Activated CD4-positive, alpha-beta memory T cell treated with anti-CD3 and anti-CD28 coated beads for 36 hours (primary cell): ENCODE measurements around the gene ULK3. TPM values are rescaled to one million over a fixed set of nuclear protein-coding genes. Genes with fewer than 3 reads are reported as not detected.

Experiments
- CTCF ChIA-PET: fragments of 350-600 bp; sonication (Branson Sonifier 250); formaldehyde crosslinking; loops from one replicate; lab custom pipeline; 2021; ENCODE audit warnings: antibody characterized with exemption, inconsistent platforms; lab: Charles Lee
- POLR2A ChIA-PET: fragments of 350-600 bp; sonication (Branson Sonifier 250); formaldehyde crosslinking; loops from one replicate; lab custom pipeline; 2021; ENCODE audit warnings: antibody characterized with exemption; lab: Charles Lee
- DNase-seq: peaks from one replicate; pipeline ENCODE4 v3.0.0-alpha.2; 2020
- H3K27ac Mint-ChIP-seq: one replicate; pipeline ENCODE4 v1.8.0; 2021; ENCODE audit warnings: mixed read lengths
- H3K27me3 Mint-ChIP-seq: one replicate; pipeline ENCODE4 v1.8.0; 2021; ENCODE audit warnings: mixed read lengths
- H3K36me3 Mint-ChIP-seq: one replicate; pipeline ENCODE4 v1.8.0; 2021; ENCODE audit warnings: mixed read lengths
- H3K4me1 Mint-ChIP-seq: one replicate; pipeline ENCODE4 v1.8.0; 2021; ENCODE audit warnings: low read depth, mixed read lengths
- H3K4me3 Mint-ChIP-seq: one replicate; pipeline ENCODE4 v1.8.0; 2021; ENCODE audit warnings: mild to moderate bottlenecking, mixed read lengths
- H3K9me3 Mint-ChIP-seq: one replicate; pipeline ENCODE4 v1.8.0; 2021; ENCODE audit warnings: mixed read lengths
- intact Hi-C: fragments of 100-400 bp; cut with micrococcal nuclease; formaldehyde crosslinking; loops from one replicate; pipeline ENCODE4 v1.15.1; 2023
- total RNA-seq, 2 experiments: library from RNA; stranded (reverse); gene quantifications; one replicate each; pipeline ENCODE4 v1.2.3, GENCODE V29; 2021

Gene ULK3
- total RNA-seq, 2 experiments from 2014 or later, result 51.4 to 57.6 TPM

DNA sequence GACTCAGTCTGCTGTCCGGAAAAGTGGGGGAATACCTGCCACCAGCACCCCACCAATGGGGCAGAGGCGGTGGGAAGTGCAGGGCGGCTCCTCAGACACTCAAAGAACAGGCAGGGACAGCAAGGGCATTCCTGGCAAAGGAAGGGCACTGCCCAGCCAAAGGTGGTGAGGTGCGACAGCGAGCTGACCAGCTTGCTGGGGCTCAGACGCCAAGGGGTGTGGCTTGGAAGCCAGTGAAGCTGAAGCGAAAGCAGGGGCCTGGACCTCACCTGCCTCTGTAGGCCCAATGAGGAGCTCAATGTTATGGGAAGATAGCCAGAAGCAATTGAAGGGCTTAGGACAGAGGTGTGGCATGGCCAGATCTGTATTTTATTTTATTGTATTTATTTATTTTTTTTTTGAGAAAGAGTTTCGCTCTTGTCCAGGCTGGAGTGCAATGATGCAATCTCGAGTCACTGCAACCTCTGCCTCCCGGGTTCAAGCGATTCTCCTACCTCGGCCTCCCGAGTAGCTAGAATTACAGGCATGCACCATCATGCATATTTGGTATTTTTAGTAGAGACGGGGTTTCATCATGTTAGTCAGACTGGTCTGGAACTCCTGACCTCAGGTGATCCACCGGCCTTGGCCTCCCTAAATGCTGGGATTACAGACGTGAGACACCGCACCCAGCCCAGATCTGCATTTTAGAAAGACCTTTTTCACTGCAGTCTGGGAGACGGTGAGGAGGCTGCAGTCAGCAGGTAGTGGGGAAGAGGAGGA lies 34.7 kb downstream of the ULK3 start:
- POLR2A ChIA-PET, result interaction anchor here (0.6 to 1.2 kb wide), 5 partner anchors 22 to 99 kb away, joined by 3 to 7 read pairs (median 3); partner anchors contain the start of genes CSK and FAM219B
- Mint-ChIP-seq H3K27ac (peak overlapping the region; percentile 52), H3K9me3 (no peaks in the 10 kb centered on the region), H3K4me1 (peaks cover 10% of the 10 kb centered on the region), H3K36me3 (peaks cover 9% of the 10 kb centered on the region), H3K4me3 (no peak overlapping the region), H3K27me3 (no peaks in the 10 kb centered on the region)
- CTCF ChIA-PET, result interaction anchor here (0.9 to 3.7 kb wide), 5 partner anchors 9 to 93 kb away, joined by 3 to 18 read pairs (median 6); no protein-coding TSS in a partner anchor
- intact Hi-C loops, result no loop called here
- DNase-seq, result no peak

DNA sequence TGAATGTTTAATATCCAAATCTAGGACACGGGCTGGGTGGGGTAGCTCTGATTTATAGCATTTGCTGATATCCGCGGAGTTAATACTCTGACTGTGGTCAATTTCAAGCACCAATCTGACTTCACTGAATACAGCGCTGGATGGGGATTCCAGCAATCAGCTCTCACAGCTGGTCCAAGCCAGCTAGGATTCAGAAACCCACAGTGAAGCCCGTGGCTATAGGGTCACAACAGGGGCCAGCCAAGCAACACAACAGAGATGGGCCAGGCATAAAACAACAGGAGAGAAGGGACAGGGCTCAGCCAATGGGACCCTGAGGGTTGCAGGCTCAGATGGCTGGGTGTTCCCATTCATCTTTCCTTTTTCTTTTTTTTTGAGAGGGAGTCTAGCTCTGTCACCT lies 35.7 kb downstream of the ULK3 start:
- no peak overlapping the region for H3K27ac Mint-ChIP-seq
- intact Hi-C loops, result no loop called here
- ChIA-PET CTCF (interaction anchor here (1.0 to 3.7 kb wide), 5 partner anchors 8 to 36 kb away, joined by 3 to 18 read pairs (median 6); no protein-coding TSS in a partner anchor), POLR2A (interaction anchor here (0.9 to 1.2 kb wide), 3 partner anchors 23 to 100 kb away, joined by 3 to 7 read pairs (median 3); partner anchors contain the start of gene FAM219B)
- no peak overlapping the region for H3K4me3 Mint-ChIP-seq
- no peaks in the 10 kb centered on the region for H3K9me3 Mint-ChIP-seq
- H3K4me1 Mint-ChIP-seq, result peaks cover 10% of the 10 kb centered on the region
- DNase-seq, result no peak
- H3K36me3 Mint-ChIP-seq, result peaks cover 15% of the 10 kb centered on the region
- H3K27me3 Mint-ChIP-seq, result no peaks in the 10 kb centered on the region

DNA sequence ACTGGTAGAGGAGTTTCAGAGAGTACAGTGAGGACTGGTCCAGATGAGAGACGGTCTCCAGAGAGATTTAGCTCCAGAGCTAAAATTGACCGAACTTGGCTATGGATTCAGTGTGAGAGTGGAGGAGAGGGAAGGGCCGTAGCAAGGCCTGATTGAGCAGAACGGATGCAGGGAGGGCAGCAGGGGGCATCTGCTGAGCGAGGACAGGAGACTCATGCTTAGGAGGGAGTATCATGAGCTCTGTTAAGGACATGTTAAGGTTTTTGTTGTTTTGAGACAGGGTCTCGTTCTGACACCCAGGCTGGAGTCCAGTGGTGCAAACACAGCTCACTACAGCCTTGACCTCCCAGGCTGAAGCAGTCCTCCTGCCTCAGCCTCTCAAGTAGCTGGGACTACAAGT lies 38.0 kb downstream of the ULK3 start:
- peak overlapping the region; percentile 47 for H3K27ac Mint-ChIP-seq
- H3K36me3 Mint-ChIP-seq, result peaks cover 34% of the 10 kb centered on the region
- H3K9me3 Mint-ChIP-seq, result no peaks in the 10 kb centered on the region
- H3K27me3 Mint-ChIP-seq, result no peaks in the 10 kb centered on the region
- ChIA-PET CTCF (interaction anchor here (0.9 to 20.5 kb wide), 6 partner anchors 10 to 97 kb away, joined by 3 to 1220 read pairs (median 4); partner anchors contain the start of gene CSK), POLR2A (interaction anchor here (0.6 to 1.1 kb wide), 3 partner anchors 12 to 31 kb away, joined by 3 to 4 read pairs (median 4); no protein-coding TSS in a partner anchor)
- DNase-seq, result no peak
- H3K4me1 Mint-ChIP-seq, result peaks cover 15% of the 10 kb centered on the region
- intact Hi-C loops, result no loop called here
- H3K4me3 Mint-ChIP-seq, result no peak overlapping the region

DNA sequence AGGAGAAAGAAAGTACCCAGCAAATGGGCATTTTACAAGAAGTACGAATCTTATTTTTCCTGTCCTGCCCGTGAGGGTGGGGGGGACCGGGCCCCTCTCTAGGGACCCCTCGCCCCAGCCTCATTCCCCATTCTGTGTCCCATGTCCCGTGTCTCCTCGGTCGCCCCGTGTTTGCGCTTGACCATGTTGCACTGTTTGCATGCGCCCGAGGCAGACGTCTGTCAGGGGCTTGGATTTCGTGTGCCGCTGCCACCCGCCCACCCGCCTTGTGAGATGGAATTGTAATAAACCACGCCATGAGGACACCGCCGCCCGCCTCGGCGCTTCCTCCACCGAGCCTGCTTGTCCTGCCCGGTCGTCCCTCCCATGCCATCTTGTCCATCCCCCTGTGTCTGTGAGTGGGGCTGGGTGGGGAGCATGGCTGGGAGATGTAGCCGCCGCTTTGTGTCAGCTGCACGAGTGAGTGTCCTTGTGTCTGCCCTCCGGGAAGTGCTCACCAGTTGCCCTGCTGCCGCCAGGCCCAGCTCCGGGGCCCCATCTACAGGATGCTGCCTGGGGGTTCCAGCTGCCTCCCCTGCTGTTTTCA lies 40.0 kb downstream of the ULK3 start:
- Mint-ChIP-seq H3K4me1 (peaks cover 32% of the 10 kb centered on the region), H3K27me3 (no peaks in the 10 kb centered on the region), H3K4me3 (no peak overlapping the region), H3K36me3 (peaks cover 53% of the 10 kb centered on the region), H3K9me3 (no peaks in the 10 kb centered on the region), H3K27ac (no peak overlapping the region)
- ChIA-PET POLR2A (no interaction called here), CTCF (interaction anchor here (20.5 kb wide), 1 partner anchor 25 kb away, joined by 1220 read pairs; the partner anchor contains the start of gene CSK)
- intact Hi-C loops, result no loop called here
- no peak for DNase-seq

DNA sequence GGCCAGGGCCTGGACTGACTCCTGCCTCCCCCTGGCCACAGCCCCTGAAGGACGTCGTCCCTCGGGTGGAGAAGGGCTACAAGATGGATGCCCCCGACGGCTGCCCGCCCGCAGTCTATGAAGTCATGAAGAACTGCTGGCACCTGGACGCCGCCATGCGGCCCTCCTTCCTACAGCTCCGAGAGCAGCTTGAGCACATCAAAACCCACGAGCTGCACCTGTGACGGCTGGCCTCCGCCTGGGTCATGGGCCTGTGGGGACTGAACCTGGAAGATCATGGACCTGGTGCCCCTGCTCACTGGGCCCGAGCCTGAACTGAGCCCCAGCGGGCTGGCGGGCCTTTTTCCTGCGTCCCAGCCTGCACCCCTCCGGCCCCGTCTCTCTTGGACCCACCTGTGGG lies 40.7 kb downstream of the ULK3 start:
- DNase-seq, result no peak
- intact Hi-C loops, result no loop called here
- H3K27ac Mint-ChIP-seq, result no peak overlapping the region
- H3K9me3 Mint-ChIP-seq, result no peaks in the 10 kb centered on the region
- no peaks in the 10 kb centered on the region for H3K27me3 Mint-ChIP-seq
- peaks cover 54% of the 10 kb centered on the region for H3K36me3 Mint-ChIP-seq
- H3K4me3 Mint-ChIP-seq, result no peak overlapping the region
- ChIA-PET CTCF (interaction anchor here (20.5 kb wide), 1 partner anchor 25 kb away, joined by 1220 read pairs; the partner anchor contains the start of gene CSK), POLR2A (no interaction called here)
- H3K4me1 Mint-ChIP-seq, result peaks cover 35% of the 10 kb centered on the region

DNA sequence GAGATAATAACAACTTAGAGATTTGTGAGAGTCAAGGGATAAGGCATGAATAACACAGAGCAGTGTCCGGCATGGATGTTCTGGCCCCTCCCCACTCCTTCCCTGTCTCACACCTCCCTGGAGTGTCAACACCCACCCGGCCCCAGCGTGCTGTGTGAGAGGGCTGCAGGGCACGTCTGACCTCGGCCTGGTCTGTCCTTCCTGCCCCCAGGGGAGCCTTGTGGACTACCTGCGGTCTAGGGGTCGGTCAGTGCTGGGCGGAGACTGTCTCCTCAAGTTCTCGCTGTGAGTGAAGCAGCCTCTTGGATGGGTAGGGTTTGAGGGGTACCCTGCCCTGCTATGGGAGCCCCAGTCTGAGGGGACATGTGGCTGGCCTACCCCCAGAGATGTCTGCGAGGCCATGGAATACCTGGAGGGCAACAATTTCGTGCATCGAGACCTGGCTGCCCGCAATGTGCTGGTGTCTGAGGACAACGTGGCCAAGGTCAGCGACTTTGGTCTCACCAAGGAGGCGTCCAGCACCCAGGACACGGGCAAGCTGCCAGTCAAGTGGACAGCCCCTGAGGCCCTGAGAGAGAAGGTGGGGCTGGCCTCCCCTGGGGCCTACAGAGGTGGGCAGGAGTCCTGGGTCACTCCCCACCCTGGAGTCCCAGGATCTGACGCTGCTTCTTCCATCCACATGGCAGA lies 41.5 kb downstream of the ULK3 start:
- peaks cover 37% of the 10 kb centered on the region for H3K4me1 Mint-ChIP-seq
- no peaks in the 10 kb centered on the region for H3K9me3 Mint-ChIP-seq
- intact Hi-C loops, result no loop called here
- ChIA-PET POLR2A (interaction anchor here (2.8 kb wide), 1 partner anchor 30 kb away, joined by 12 read pairs; no protein-coding TSS in a partner anchor), CTCF (interaction anchor here (20.5 kb wide), 1 partner anchor 24 kb away, joined by 1220 read pairs; the partner anchor contains the start of gene CSK)
- no peak for DNase-seq
- H3K4me3 Mint-ChIP-seq, result no peak overlapping the region
- H3K27me3 Mint-ChIP-seq, result no peaks in the 10 kb centered on the region
- peaks cover 54% of the 10 kb centered on the region for H3K36me3 Mint-ChIP-seq
- peak overlapping the region; percentile 42 for H3K27ac Mint-ChIP-seq

DNA sequence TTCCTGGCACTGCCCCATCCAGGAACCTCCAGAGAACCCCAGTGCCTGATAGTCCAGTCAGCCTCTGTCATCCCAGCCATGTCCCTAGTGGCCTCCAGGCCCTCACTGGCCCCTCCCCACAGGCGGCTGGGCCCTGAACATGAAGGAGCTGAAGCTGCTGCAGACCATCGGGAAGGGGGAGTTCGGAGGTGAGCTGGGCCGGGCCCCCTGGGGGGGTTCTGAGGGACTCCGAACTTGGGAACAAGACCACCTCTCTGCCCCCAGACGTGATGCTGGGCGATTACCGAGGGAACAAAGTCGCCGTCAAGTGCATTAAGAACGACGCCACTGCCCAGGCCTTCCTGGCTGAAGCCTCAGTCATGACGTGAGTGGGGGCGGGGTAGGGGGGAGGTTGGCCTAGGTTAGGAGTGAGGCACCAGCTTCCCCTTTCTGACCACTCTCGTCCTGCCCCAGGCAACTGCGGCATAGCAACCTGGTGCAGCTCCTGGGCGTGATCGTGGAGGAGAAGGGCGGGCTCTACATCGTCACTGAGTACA lies 42.3 kb downstream of the ULK3 start:
- Mint-ChIP-seq H3K9me3 (no peaks in the 10 kb centered on the region), H3K4me1 (peaks cover 44% of the 10 kb centered on the region), H3K36me3 (peaks cover 56% of the 10 kb centered on the region), H3K27ac (peak overlapping the region; percentile 91), H3K4me3 (no peak overlapping the region), H3K27me3 (no peaks in the 10 kb centered on the region)
- DNase-seq, result no peak
- CTCF ChIA-PET, result interaction anchor here (1.2 to 20.5 kb wide), 5 partner anchors 23 to 170 kb away, joined by 4 to 1220 read pairs (median 11); partner anchors contain the start of gene CSK
- POLR2A ChIA-PET, result interaction anchor here (1.7 to 2.8 kb wide), 3 partner anchors 13 to 29 kb away, joined by 6 to 12 read pairs (median 9); no protein-coding TSS in a partner anchor
- intact Hi-C loops, result loop anchor here (1.0 kb wide), 4 partner anchors 11 to 165 kb away; no protein-coding TSS in a partner anchor

DNA sequence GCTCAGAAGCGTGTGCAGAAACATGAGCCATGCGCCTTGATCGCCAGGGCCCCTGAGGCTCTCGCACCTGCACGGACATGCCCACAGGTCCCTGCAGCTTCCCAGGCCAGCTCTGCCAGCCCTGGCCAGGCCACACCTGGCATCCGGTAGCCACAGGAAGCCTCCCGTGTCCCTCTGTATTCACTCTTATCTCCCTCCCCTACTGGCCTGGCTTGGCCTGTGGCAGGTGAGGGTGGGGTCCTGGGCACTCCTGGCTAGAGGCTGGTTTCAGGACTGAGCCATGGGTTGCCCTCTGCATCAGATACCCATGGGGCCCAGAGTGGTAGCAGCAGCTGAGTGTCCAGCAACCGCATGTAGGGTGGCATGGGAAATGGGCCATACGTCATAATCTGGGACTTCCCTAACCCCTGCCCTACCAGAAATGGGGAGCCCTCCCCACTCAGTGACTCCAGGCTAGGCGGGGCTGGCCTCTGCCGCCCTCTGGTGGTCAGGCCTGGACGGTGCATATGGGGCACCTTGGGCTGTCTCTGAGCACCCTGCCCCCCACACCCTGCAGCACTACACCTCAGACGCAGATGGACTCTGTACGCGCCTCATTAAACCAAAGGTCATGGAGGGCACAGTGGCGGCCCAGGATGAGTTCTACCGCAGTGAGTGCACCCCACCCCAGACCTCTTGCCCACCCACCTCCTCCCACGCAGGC lies 42.9 kb downstream of the ULK3 start:
- POLR2A ChIA-PET, result interaction anchor here (0.7 to 2.8 kb wide), 5 partner anchors 12 to 29 kb away, joined by 3 to 12 read pairs (median 6); no protein-coding TSS in a partner anchor
- Mint-ChIP-seq H3K27me3 (no peaks in the 10 kb centered on the region), H3K27ac (peak overlapping the region; percentile 91), H3K4me1 (peaks cover 49% of the 10 kb centered on the region), H3K9me3 (no peaks in the 10 kb centered on the region), H3K36me3 (peaks cover 56% of the 10 kb centered on the region), H3K4me3 (no peak overlapping the region)
- intact Hi-C loops, result loop anchor here (1.0 kb wide), 4 partner anchors 11 to 165 kb away; no protein-coding TSS in a partner anchor
- CTCF ChIA-PET, result interaction anchor here (0.6 to 20.5 kb wide), 26 partner anchors 8 to 183 kb away, joined by 3 to 1220 read pairs (median 4); partner anchors contain the start of genes CPLX3, CSK, FAM219B and LMAN1L
- peak; percentile 93 for DNase-seq

DNA sequence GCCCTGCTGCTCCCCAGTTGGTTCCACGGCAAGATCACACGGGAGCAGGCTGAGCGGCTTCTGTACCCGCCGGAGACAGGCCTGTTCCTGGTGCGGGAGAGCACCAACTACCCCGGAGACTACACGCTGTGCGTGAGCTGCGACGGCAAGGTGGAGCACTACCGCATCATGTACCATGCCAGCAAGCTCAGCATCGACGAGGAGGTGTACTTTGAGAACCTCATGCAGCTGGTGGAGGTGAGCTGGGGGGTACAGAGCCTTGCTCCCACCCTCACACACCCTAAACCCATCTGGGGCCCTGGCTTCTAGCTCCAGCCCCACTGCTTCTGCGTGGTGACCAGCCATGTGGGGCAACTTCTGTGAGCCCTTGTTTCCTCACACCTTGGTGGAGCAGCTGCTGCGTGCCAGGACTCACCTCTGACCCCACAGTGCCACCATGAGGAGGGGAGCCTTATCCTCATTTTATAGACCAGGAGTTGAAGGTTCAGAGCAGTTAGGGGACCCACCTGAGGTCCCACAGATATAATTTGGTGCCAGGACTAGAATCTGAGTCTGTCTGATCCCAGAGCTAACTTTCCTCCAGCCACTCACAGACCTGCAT lies 43.6 kb downstream of the ULK3 start:
- peaks cover 56% of the 10 kb centered on the region for H3K4me1 Mint-ChIP-seq
- H3K36me3 Mint-ChIP-seq, result peaks cover 57% of the 10 kb centered on the region
- intact Hi-C loops, result no loop called here
- POLR2A ChIA-PET, result interaction anchor here (0.6 to 2.8 kb wide), 7 partner anchors 12 to 28 kb away, joined by 3 to 12 read pairs (median 4); no protein-coding TSS in a partner anchor
- no peaks in the 10 kb centered on the region for H3K9me3 Mint-ChIP-seq
- DNase-seq, result peak; percentile 51
- CTCF ChIA-PET, result interaction anchor here (0.6 to 20.5 kb wide), 26 partner anchors 8 to 182 kb away, joined by 3 to 1220 read pairs (median 4); partner anchors contain the start of genes CPLX3, CSK, FAM219B and LMAN1L
- H3K27me3 Mint-ChIP-seq, result no peaks in the 10 kb centered on the region
- H3K27ac Mint-ChIP-seq, result peak overlapping the region; percentile 91
- H3K4me3 Mint-ChIP-seq, result no peak overlapping the region
